GM21786 (cell line): Measurements from ENCODE around the gene EFNA5.

Source experiments
- ATAC-seq: cut with Tn5 transposase; IDR thresholded peaks from one replicate; pipeline ENCODE4 v1.9.1; 2021; ENCODE audit not compliant: unreplicated experiment

The EFNA5 gene

DNA sequence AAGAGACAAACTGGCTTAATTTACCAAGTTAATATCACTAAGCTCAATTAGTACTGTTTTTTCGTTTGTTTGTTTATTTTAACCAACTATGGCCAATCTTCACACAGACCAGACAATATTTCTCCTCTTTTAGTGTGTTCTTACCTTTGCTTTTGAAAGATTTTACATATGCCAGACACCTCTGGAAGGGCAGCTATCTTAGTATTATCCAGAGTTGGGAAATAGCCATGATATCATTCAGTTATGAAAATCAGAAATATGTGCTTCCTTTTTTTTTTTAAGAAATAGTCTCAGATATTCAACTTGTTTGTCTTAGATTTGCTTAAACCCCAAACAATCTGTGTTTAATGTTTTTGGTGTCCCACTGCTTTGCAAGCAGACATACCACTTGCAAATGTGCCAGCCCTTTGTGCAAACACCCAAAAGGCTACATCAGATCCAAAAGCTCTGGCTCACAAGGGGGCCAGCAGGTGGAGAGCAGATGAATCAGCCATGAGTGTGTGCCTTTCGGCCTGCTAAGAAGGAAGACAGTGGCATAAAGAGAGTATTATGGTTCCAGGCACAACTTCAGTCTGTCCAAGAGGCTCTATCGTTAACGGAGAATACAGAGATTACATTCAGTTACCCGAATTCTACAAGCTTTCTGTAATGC, 147.6 kb downstream of the EFNA5 start:
- no peak for ATAC-seq

GRCh38 chr5:107522456-107522855, 148.3 kb downstream of the EFNA5 start:
- ATAC-seq = no peak

- ATAC-seq = peak; percentile 40
Measured at GRCh38 chr5:107519900-107520354, 150.8 kb downstream of the EFNA5 start.

- no peak for ATAC-seq
Measured at GRCh38 chr5:107518616-107519015, 152.1 kb downstream of the EFNA5 start.

DNA sequence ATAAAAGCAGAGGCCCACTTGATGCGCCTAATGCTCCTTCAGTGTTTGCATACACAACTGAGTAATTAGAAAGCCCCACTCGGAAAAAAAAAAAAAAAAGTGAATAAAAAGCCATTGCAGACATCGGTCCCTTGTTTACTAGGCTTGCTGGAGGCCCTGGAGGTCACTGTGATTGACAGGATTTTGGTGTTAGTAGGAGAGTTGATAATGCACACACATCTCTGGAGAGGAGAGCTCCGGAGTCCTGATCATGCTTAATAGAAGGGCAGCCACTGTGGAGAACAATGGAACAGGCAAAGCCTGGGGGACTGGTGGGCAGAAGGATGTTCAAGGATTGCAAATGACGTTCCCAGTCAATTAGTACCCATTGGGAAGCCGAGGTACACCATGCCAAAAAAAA, 152.5 kb downstream of the EFNA5 start:
- ATAC-seq = no peak

DNA sequence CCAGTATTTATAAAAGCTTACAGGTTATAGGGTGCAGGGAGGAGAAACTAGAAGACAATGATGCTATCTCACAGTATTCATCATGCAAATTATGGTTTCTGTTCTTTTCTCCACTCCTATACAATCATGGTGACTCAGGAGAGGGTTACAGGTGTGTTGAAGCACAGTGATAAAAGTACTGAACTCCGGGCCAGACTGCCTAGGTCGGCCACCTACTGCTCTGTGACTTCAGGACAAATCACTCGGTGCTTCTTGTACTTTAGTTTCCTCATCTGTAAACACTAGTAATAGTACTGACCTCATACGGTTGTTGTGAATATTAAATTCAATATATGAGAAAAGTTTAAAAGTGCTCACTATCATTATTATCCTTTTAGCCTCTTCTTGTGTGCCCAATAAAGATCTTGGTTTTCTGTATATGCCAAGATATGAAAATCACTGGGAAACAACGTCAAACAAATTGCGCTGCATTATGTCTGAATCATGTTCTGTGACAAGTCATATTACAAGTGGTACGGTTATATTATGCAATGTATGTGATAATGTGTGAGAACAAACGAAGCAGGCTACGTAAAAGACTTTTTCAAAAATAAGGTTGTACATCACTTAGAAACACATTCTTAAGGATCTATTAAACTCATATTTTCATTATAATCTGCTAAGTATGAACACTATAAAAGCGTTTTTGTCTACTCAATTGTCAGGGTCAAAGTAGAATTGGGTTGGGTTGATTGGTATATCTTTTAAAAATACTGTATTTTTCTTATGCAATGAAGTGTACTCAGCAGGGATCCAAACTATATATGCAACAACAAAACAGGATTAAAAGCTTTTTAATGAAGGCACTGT, 153.3 kb downstream of the EFNA5 start:
- peak; percentile 39 for ATAC-seq

- no peak for ATAC-seq
Measured at GRCh38 chr5:107516452-107517184, 154.1 kb downstream of the EFNA5 start.

- no peak for ATAC-seq
Measured at GRCh38 chr5:107515521-107516080, 155.1 kb downstream of the EFNA5 start.

DNA sequence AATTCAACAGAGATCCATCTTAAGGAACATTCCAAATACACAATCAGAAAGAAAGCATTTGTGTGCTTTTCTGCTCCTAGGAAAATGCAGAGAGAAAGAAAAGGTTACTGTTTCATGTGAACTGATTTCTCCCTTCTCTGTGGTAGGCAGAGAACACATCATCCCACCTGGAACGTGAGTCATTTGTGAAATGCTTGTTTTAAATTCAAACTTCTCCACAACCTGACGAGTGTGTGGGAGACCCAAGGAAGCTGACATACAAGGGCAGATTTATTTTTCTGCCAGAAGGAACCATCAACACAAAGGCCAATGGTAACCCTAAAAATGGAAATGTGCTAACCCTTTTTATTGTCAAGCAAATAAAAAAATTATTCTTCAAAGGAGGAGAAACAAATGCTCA, 156.4 kb downstream of the EFNA5 start:
- no peak for ATAC-seq

- ATAC-seq = no peak
Measured at GRCh38 chr5:107513337-107514085, 157.2 kb downstream of the EFNA5 start.

- ATAC-seq = no peak
Measured at GRCh38 chr5:107512029-107512428, 158.7 kb downstream of the EFNA5 start.

DNA sequence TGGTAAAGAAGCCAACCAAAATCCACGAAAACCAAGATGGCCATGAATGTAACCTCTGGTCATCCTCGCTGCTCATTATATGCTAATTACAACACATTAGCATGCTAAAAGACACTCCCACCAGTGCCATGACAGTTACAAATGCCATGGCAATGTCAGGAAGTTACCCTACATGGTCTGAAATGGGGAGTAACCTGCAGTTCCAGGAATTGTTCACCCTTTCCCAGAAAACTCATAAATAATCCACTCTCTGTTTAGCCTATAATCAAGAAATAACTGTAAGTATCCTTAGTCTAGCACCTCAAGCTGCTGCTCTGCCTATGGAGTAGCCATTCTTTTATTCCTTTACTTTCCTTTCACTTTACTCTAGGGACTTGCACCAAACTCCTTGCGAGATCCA, 160.6 kb downstream of the EFNA5 start:
- no peak for ATAC-seq

DNA sequence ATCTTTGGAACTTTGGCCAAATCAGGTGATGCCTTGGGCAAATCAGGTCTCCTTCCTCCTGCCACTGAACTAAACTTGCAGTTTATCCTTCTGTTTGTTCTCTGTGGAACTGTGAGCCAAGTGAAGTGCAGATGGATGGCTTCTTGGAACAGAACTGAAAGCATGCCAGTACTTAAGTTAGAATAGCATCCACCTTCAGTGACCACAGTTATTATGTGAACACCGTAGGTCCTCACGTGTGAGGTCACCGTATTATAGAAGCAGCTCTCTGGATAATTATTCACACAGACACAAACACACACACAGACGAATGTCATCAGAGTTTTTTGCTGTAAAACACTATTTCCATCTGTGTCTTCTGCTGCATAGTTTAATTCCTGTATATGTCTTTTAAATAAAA, 162.6 kb downstream of the EFNA5 start:
- ATAC-seq = no peak

GRCh38 chr5:107505763-107506534, 164.8 kb downstream of the EFNA5 start:
- ATAC-seq = no peak

- no peak for ATAC-seq
Measured at GRCh38 chr5:107504424-107504823, 166.3 kb downstream of the EFNA5 start.

- ATAC-seq = no peak
Measured at GRCh38 chr5:107502676-107503060, 168.1 kb downstream of the EFNA5 start.

- no peak for ATAC-seq
Measured at GRCh38 chr5:107501965-107502675, 168.6 kb downstream of the EFNA5 start.

- no peak for ATAC-seq
Measured at GRCh38 chr5:107500840-107501239, 169.9 kb downstream of the EFNA5 start.

DNA sequence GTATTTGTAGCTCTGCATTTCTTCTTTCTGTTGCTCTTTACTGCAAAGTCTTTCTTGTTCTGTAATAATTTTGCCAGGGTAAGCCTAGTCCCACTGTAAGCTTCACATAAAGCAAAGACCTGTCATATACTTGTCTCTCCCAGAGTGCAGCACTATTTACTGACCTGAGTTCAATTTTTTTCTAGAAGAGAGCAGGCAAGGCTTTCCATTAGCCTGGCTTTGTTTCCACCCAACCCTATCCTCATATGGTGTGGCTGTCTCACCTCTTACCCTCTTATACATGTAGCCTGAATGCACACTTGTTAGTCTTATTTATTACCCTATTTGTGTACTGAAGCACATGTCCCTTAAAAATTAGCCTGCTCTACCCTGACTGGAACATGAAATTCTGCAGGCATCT, 170.4 kb downstream of the EFNA5 start:
- no peak for ATAC-seq
